ENCODE data around the gene PIKFYVE. TPM values are rescaled to one million over a fixed set of nuclear protein-coding genes. Genes with fewer than 3 reads are reported as not detected.
"Not testable (repeated sequence)": the region's sequence is repeated elsewhere in the genome, so short reads cannot be mapped to it uniquely, and the experiment has no call there.

PIKFYVE gene
- total and polyA plus RNA-seq, 7 donors = 2.8 to 14.2 (median 12.0) TPM

GRCh38 chr2:208384637-208385036 lies 118.6 kb downstream of the PIKFYVE start:
- 72 to 75% (median 75%) methylated on average over 4 of the region's 4 CpGs for WGBS, 3 donors
- no peak for DNase-seq
- peaks cover 2 to 13% (median 5%) of the 10 kb centered on the region in 3 donors for H3K27me3 ChIP-seq (ENCODE audit: insufficient read depth in 3 of 3, low read length in 2 of 3)
- no peak for ATAC-seq
- no peak overlapping the region for H3K4me3 ChIP-seq
- no peaks in the 10 kb centered on the region for H3K9me3 ChIP-seq
- no peak overlapping the region for H3K27ac ChIP-seq
- H3K4me1 ChIP-seq = no peaks in the 10 kb centered on the region
- intact Hi-C loops (cut with DNase I) = no loop called here
- H3K36me3 ChIP-seq (ENCODE audit: insufficient read depth in 1 of 2, low read depth in 1 of 2) = no peaks in the 10 kb centered on the region
- TF ChIP-seq CTCF (IDR thresholded peaks at IDR 0.05) = no peak

GRCh38 chr2:208386541-208386940 lies 120.5 kb downstream of the PIKFYVE start:
- no peaks in the 10 kb centered on the region for H3K4me1 ChIP-seq
- no peak overlapping the region for H3K27ac ChIP-seq
- no peaks in the 10 kb centered on the region for H3K36me3 ChIP-seq (ENCODE audit: insufficient read depth in 1 of 2, low read depth in 1 of 2)
- no peak for DNase-seq
- H3K9me3 ChIP-seq = no peaks in the 10 kb centered on the region
- WGBS, 3 donors = 26 to 36% (median 28%) methylated on average over 2 of the region's 2 CpGs
- peaks cover 2 to 13% (median 2%) of the 10 kb centered on the region in 3 donors for H3K27me3 ChIP-seq (ENCODE audit: insufficient read depth in 3 of 3, low read length in 2 of 3)
- no peak for ATAC-seq
- H3K4me3 ChIP-seq = no peak overlapping the region
- intact Hi-C loops (cut with DNase I) = no loop called here
- no peak for TF ChIP-seq CTCF (IDR thresholded peaks at IDR 0.05)

- no peak overlapping the region for H3K4me3 ChIP-seq
- DNase-seq (no peak), ATAC-seq (no peak)
- H3K4me1 ChIP-seq = no peaks in the 10 kb centered on the region
- TF ChIP-seq CTCF (IDR thresholded peaks at IDR 0.05) = no peak
- peaks cover 0 to 2% (median 0%) of the 10 kb centered on the region in 3 donors for H3K27me3 ChIP-seq (ENCODE audit: insufficient read depth in 3 of 3, low read length in 2 of 3)
- no peak overlapping the region for H3K27ac ChIP-seq
- WGBS, 3 donors = 75 to 83% (median 78%) methylated on average over 3 of the region's 3 CpGs
- no peaks in the 10 kb centered on the region for H3K36me3 ChIP-seq (ENCODE audit: insufficient read depth in 1 of 2, low read depth in 1 of 2)
- peaks cover 7% of the 10 kb centered on the region for H3K9me3 ChIP-seq
- intact Hi-C loops (cut with DNase I) = no loop called here
Observed at GRCh38 chr2:208389940-208390339, 123.9 kb downstream of the PIKFYVE start.

GRCh38 chr2:208392300-208392699 lies 126.2 kb downstream of the PIKFYVE start:
- intact Hi-C loops (cut with DNase I) = no loop called here

GRCh38 chr2:208396796-208397195 lies 130.7 kb downstream of the PIKFYVE start:
- H3K27ac ChIP-seq; H3K36me3 ChIP-seq (ENCODE audit: insufficient read depth in 1 of 2, low read depth in 1 of 2); H3K27me3 ChIP-seq (ENCODE audit: insufficient read depth in 3 of 3, low read length in 2 of 3); H3K9me3 ChIP-seq; DNase-seq; intact Hi-C loops (cut with DNase I); H3K4me1 ChIP-seq; H3K4me3 ChIP-seq; ATAC-seq: not testable (repeated sequence)
- WGBS, 3 donors = 94 to 97% (median 96%) methylated on average over 4 of the region's 4 CpGs

More at GRCh38 chr2:208392300-208392699, 126.2 kb downstream of the PIKFYVE start:
- DNase-seq (no peak), ATAC-seq (no peak)
- Histone ChIP-seq H3K36me3 (ENCODE audit: insufficient read depth in 1 of 2, low read depth in 1 of 2) (no peaks in the 10 kb centered on the region), H3K9me3 (peaks cover 8% of the 10 kb centered on the region), H3K4me1 (no peaks in the 10 kb centered on the region), H3K27ac (no peak overlapping the region), H3K27me3 (ENCODE audit: insufficient read depth in 3 of 3, low read length in 2 of 3) (peaks cover 0 to 2% (median 0%) of the 10 kb centered on the region in 3 donors), H3K4me3 (no peak overlapping the region)
- 80 to 83% (median 81%) methylated on average over 3 of the region's 3 CpGs for WGBS, 3 donors
- no peak for TF ChIP-seq CTCF (IDR thresholded peaks at IDR 0.05)
